Activated effector memory CD4-positive, alpha-beta T cell treated with anti-CD3 and anti-CD28 coated beads, Interleukin-2, amount 50 U/mL, for 16 hours (primary cell): ENCODE measurements around the gene ID4.

ENCODE experiments used
- DNase-seq: peaks from one replicate; pipeline ENCODE4 v3.0.0-alpha.2; 2020

Gene ID4, protein sequence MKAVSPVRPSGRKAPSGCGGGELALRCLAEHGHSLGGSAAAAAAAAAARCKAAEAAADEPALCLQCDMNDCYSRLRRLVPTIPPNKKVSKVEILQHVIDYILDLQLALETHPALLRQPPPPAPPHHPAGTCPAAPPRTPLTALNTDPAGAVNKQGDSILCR

DNA sequence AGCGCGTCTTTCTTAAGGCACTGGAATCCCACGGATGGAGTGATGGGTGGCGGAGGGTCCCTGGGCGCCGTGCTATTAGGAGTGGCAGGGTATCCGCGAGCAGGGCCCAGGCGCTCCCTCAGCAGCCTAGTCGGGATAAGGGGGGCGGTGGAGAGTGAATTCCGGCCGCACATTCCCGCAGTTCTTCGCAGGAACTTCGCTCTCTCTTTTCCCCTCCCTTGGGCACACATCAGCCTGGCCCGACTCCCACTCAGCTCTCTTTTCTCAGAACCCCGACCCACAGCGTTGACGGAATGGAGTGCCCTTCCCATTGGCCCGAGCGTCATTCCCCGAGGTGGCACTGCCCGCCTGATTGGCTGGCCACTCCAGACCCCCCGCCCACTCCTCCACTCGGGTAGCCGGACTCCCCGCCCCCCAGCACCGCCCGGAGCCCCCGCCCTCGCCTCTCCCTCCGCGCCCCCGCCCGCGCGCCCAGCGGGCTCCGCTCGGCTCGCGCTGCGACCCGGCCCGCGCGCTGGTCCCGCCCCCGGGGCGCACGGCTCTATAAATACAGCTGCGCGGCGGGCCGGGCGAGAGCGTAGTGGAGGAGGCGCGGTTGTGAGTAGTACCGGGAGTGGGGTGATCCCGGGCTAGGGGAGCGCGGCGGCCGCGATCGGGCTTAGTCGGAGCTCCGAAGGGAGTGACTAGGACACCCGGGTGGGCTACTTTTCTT, at the start of gene ID4:
Gene ID4 (plus strand): TSS at position 572 of the 712 bp plus-strand sequence. CDS start 385 bp downstream, outside the sequence.
- DNase-seq = no peak

DNA sequence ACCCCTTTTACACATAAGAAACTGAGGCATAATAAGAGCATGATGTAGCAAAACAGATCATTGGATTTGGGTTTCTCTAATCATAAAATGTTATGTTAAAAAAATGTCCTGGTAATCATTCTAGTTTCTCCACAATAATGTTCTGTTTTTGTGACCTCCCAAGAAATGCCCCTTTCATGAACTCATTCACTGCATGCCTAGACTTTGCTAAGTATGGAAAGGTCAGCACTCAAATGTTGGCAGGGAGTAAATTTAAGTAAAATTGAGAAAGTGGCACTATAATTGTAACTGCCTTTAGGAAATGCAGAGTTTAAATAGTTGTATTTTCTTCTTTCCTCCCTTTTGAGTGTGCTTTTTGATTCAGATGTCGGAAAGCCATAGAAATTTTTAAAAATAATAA, 48.5 kb upstream of the ID4 start:
- DNase-seq = no peak

DNA sequence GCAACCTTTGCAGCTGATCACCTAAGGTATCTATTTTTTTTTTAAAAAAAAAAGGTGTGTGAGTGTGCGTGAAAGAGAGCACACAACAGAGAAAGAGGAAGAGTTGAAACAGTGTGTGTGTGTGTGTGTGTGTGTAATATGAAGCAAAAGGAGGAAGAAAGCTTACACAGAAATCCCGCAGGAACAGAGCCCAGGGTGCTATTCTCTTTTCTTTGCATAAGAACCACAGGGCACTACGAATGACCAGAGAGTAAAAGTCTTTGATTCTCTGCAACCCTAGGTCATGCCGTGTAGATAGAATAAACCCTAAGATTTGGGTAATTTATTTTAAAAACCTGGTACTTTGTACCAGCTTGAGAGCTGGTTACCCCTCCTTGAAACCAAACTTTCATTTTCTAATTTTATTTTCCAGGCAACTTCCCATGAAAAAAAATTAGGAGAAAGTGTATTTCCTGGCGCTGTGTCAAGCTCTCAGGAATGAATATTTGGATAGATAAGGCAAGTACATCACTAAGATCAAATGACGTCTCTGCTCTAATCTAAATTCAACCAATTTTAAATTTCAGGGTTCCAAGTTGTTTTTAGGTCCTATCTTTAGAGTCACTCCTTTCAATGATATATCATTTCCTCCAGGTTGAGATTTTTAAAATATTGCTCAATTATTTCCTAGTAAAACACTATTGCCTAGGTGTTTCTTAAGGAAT, 47.9 kb upstream of the ID4 start:
- DNase-seq = no peak

DNA sequence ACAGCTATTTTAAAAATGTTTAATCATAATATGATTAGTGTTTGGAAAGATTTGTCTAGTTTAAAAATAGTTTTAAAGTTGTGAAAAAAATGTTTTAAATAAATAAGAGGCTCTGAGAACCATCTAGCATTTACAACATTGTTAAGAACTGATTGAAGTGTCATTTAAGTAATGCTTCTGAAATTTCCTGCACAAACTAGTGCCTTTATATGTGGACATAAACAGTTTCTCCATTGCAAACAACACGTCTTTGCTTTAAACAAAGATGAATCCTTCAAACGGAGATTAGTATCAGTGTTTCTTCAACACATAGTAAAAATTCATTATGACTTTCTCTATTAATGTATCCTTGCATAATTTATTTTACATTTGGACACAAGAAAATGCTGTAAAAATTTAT, 45.9 kb upstream of the ID4 start:
- no peak for DNase-seq

DNA sequence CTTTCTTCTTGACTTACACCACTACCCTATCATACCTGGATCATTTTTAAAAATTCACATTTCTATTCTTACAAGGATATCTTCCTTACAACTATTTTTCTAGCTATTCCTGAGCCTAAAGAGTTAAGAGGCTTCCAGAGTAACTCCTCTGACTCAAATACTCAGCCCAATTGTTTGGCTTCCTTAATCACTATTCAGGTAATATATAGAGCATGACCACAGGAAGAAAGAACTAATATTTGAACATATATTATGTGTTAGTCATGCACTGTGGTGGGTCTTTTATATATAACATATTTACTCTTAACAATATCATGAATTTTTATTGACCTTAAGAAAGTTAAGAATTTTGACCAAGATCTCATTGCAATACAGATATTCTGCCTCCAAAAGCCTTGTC, 42.0 kb upstream of the ID4 start:
- DNase-seq = no peak

DNA sequence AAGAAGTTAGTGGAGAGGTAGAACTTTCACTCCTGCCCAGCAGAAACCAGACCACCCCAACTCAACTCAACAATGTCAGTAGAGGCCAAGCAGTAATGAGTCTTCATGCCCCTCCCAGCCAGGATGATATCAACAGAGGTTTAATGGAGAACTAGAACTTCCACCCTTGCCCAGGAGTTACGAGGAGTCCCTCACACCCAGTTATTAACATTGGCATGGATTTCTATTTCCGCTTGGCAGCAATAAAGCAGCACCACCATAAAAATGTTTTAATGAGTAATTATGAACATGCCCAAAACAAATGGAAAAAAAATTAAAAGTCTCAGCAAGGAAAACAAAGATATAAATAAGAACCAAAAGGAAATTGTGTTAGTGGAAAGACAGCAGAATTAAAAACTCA, 40.7 kb upstream of the ID4 start:
- no peak for DNase-seq

DNA sequence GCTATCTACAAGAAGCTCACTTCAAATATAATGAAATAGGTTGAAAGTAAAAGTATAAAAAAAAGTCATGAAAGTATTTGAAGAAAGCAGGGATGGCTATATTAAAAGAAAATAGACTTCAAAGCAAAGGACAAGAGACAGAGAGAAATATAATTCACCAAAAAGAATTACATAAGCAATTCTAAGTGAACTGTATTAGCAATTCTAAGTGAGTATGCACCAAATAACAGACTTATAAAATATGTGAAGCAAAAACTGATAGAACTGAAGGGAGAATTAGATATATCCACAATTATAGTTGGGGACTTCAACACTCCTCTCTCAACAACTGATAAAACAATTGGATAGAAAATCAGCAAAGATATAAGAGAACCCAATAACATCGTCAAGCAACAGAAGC, 38.8 kb upstream of the ID4 start:
- no peak for DNase-seq

DNA sequence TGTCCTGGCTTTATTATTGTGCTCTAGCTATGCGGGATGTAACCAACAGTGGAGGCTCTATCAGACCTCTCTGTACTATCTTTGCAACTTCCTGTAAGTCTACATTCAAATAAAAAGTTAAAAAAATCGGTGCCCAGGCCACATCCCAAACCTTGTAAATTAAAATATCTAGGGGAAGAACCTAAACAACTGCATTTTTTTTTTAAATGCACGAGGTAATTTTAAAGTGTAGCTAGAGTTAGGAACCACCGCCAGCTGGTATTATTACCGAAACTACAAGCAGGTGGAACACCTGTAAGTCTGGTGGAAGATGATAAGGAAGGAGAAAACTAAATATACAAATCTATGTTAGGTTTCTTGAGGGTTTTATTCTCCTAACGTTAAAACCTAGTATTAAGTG, 34.5 kb upstream of the ID4 start:
- no peak for DNase-seq

DNA sequence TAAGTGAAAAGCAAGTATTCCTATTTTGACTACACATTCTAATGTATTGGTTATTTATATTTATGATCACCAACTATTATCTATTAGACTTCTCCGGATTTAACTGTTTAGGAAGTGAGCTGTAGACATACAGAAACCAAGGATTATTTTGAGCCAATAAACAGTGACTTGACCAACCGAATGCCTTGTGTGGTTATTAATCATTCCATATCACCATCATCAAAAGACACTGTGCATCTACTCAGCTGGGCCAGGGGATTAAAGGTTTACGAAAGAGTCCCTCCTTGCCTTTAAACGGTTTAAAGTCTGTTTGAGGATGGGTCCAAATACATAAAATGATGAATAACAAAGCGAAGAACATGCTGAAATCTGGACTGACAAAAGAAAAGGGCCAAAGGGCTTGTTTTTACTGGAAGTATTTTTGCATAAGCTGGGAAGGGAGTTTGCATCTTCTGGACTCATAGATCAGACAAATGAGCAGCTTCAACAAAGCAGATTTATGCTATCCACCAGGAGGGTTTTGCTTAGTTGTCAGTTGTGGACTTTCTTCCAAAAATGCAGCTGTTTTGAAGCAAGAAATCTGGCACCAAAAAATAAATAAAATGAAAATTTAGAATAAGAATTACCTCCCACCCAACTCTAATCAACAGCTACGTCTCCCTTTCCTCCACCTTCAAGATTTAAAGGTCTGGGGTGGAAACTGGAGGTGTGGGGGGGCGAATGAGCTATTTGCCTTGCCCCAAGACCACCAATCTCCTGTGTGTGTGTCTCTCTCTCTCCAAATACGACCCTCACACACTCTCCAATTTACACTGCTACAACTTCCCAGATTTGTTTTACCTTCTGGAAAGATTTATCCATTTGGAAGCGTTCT, 33.6 kb upstream of the ID4 start:
- DNase-seq = no peak

DNA sequence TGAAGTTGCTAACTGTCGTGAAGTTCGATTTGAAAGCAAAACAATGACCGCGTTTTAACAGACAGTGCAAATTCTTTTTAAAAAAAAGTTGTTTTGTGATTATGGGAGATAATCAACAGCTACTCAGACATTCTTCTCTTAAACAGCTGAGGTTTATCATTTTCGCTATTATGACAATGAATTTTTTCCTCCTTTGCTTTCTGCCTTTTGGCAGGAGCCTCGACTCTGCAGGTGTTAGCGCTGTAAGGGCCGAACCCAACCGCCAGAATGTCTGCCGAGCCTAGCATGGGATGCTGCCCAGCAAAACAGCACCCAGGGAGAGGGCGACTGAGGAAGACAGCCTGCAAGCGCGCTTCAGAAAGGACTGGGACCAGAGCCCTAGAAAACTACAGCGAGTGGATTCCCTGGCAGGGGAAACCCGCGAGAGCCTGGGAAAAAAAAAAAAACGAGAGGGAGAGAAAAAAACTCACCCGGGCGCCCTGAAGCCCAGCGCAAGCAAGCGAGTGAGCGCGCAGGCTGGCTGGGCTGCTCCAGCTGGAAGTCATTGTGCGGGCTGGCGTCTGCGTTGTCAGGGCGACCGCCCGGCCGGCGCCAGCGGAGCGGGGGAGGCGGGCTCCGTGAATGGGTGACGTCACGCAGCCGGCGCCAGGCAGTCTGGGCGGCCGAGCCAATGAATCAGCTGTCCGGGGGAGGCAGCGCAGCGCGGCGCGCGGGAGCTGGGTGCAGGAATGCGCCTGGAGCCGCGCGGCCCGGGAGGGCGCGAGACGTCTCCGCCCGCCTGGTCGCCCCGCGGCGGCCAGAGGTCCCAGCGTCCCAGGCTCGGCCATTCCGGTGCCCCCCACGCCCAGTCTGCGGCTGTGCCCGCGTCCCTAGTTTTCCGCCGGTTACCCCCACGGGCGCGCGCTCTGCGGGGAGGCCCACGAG, 32.7 kb upstream of the ID4 start:
- DNase-seq = peak; percentile 74

DNA sequence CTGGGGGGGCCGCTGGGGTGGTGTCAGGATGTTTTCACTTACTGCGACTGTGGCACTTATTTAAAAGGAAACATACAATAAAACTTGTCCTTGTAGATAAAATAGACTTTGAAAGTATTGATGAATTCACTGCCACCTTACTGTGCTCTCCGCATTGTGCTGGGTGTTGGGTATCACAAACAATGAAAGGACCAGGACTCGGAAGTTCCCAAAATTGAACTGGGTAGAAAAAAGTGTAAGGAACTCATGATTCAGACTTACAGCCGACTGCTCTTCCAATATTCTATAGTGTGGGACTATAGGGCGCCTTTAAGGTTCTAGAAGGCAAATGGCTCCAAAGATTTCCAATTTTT, 32.1 kb upstream of the ID4 start:
- no peak for DNase-seq

DNA sequence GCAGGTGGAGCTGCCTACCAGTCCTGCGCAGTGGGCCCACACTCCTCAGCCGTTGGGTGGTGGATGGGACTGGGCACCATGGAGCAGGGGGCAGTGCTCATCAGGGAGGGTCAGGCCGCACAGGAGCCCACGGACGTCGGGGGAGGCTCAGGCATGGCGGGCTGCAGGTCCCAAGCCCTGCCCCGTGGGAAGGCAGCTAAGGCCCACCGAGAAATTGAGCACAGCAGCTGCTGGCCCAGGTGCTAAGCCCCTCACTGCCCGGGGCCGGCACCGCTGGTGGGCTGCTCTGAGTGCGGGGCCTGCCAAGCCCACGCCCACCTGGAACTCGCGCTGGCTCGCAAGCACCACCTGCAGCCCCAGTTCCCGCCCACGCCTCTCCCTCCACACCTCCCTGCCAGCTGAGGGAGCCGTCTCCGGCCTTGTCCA, 30.2 kb upstream of the ID4 start:
- no peak for DNase-seq

DNA sequence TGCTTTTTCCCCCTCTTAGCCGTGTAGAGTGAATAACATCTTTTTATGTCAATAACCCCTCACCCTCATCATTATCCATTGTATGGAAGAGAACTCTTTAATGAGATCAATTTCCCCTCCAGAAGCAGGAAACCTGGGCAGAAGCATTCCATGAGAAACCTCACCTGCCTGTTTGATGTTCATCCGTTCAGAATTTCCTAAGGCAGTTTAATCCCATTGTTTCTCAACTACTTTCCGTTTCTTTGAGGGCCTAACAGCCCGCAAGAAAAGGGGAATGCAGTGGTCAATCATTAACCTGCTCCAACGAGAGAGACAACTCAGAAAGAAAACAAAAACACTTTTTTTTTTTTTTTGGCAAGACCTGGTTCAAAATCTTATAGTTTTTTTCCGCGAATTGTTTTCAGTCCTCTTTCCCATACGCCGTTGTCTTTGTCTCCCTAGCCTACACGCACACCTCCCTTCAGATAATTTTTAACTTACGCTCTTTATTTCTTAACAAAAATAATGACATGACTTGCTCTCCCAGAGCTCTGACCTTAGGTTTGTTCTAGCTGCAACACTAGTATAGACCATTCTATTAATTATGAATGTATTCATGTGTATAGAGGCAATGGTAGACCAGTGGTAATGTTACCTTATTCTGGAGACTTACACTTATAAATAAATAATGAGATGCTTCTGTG, 25.6 kb upstream of the ID4 start:
- no peak for DNase-seq

DNA sequence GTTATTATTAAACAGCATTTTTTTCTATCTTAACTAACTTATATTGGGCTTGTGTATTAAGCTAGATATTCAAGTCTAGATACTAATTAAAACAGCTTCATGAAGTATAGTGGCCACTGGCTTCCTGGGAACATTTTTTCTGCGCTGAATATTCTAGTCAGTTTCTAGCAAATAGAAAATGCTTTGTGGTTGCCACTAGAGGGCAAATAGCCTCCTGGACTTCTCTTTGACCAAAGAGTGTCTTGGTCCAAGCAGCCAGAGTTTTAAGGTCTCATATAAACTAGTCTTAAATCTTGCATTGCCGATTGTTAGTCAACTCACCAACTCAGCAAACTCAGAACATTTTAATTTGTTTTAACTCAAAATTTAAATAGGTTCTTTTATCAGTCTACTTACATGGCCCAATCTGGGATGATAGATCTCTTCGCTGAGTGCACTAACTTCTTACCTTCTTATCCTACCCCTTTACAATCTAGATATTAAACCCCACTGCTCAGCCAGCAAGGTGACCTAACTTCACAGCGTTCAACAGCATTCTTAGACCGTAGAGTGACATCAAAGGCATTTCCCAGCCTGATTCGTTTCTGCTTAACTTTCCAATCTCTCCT, 24.6 kb upstream of the ID4 start:
- no peak for DNase-seq

DNA sequence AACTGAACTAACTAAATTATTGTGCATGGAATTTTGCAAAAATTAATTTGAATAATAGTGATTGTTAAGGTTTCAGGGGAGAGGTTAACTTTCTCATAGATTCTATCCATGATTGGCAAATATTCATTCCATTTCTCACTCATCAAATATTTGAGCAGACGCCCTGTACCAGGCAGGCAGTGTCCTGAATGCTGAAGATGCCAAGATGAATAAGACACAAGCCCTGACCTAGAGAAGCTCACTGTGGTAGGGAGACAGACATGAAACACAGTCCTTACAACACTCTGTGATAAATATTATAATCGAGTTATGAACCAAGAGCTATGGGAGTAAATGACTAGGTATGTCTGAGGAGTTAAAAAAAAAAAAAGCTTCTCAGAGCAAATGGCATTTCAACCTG, 18.4 kb upstream of the ID4 start:
- DNase-seq = no peak

DNA sequence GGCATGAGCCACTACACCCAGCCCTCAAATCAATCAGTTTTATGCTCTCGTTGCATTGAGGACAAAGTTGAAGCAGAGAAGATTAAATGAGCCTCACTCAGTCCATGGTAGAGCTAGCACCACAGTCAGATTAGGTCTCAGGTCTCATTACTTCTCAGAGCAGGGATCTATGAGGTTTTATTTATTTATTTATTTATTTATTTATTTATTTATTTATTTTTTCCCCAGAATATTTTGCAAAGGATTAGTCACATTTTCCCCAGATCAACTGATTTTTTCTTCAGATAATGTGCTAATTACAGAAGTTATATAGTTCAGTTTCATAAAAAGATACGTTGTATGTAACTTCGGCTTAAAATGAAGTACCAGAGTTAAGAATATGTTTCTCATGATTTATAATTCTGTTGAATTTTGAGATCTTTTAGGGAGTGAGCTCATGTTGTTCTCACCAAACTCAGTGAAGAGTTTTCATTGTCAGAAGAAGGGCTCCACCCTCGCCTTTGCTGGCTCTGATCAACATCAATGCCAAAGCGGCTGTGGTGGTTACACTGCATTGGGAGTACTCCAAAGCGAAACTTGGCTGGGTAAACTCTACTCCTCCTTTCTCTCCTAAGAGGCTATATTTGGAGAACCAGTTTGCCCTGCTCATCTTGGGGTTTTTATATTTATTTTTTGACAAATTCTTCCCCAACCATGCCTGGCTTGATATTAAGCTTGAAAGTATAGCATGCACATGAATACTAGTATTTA, 12.9 kb upstream of the ID4 start:
- no peak for DNase-seq

DNA sequence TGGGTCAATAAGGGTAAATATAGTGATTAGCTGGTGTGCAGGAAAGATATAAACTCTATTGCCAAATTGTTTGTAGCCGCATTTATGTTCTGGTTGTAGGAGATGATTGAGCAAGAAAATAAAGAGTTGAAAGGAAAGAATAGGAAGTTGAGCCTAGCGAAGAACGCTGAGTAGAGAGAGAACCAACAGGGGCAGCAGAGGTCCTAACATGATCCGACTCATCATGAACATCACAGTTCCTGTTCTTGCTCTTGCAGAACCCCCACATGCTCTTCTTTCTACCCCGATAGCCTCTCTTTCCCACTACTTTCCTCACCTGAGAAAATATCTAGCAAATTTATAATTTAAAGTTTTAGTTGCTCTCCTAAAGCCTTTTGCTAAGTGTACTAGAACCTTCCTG, 9.9 kb upstream of the ID4 start:
- DNase-seq = no peak

DNA sequence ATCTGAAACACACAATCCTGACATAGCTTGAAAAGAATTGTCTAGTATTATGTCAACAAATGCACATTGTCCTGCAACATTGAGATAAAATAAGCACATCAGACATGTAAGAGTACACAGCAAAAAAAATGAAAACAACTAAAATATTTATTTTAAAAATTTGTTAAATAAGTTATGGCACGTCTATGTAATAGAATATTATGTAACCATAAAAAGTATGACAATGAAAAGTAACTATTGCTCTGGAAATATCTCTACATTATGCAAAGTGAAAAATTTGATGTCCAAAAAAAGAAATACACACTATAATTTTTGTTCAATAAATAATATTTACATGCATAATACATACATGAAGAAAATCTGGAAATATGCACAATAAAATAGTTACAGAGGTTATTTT, 9.3 kb upstream of the ID4 start:
- DNase-seq = no peak

DNA sequence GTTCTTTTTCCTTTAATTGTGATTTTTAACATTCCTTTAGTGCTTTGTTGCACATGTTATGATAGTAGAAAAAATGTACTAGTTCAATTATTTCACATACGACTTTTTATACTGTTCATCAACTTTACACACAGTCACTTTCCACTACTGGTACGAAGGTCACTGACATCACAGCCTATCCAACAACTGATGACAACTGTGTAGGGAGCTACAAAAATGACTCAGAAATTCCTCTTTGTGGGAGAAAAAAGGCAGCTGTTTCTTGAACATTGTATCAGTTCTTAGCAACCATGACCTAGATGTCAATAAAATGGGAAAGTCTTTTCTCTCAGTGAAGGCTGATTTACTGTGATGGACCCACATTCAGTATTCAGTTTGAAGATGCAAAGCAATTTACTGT, 7.0 kb upstream of the ID4 start:
- DNase-seq = no peak

DNA sequence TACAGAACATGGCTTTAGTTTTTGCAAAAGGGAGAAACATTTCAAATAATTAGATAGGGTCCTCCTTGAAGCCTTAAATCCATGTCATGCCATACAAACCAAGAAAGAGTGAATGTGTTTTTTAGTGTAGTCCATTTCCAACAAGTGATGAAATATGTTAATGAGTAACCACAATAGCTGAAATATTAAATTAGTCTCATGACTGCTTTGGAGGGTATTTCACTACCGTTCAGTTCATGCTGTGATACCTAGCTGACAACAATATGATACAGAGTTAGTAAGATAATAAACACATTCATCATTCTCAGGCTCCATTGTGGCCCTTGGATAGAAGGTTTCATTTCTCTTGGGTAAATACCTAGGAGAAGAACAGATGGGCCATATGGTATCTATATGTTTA, 5.8 kb upstream of the ID4 start:
- DNase-seq = no peak

DNA sequence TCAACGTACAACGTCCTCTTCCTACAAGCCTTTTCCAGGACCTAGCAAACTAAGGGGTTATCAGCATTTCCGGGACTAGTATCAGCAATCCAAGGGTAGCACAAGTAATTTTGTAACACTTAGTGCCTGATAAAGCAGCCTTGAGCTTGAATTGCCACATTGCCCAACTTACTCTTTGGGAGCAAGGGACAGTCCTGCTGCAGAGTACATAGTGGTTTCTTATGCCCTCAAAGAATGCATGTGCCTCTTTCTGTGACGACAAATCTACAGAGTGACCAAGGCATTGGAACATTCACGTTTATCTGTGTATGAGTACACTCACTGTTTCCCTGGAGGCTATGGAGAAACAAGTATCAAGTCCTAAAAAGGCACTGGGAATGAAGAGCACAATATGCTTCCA, 3.2 kb upstream of the ID4 start:
- DNase-seq = no peak
